GM21447 (cell line): ENCODE results near the gene TPTE2.
A peak's percentile ranks its signal among the peaks of the same experiment; 100 is the strongest.
"Not testable (repeated sequence)": the region's sequence is repeated elsewhere in the genome, so short reads cannot be mapped to it uniquely, and the experiment has no call there.

Experiments
- ATAC-seq: cut with Tn5 transposase; IDR thresholded peaks from one replicate; pipeline ENCODE4 v1.9.1; 2021; ENCODE audit not compliant: unreplicated experiment

The TPTE2 gene

DNA sequence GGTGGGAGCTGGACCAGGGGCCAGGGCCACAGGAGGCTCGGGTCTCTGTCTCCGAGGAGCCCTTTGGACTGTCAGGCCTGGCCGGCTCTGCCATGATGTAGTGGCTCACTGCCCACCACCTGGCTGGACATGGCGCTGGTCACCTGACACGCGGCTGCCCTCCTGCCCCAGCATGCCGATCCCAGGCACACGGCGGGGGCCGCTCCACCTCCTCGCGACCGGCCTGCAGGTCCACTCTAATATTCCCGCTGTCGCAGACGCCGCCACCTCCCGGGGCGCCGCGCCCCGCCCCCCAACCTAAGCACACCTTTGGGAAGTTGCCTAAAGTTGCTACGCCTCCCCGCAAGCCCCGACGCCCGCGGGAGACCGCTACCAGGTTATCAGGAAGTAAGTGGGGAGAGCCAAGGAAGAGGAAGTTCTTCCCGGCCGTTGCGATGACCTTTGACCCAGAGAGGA is at the start of gene TPTE2:
TSS of gene TPTE2 (minus strand) at position 406 of the 456 bp plus-strand sequence. CDS start 58,298 bp downstream, outside the sequence.
- not testable (repeated sequence) for ATAC-seq

DNA sequence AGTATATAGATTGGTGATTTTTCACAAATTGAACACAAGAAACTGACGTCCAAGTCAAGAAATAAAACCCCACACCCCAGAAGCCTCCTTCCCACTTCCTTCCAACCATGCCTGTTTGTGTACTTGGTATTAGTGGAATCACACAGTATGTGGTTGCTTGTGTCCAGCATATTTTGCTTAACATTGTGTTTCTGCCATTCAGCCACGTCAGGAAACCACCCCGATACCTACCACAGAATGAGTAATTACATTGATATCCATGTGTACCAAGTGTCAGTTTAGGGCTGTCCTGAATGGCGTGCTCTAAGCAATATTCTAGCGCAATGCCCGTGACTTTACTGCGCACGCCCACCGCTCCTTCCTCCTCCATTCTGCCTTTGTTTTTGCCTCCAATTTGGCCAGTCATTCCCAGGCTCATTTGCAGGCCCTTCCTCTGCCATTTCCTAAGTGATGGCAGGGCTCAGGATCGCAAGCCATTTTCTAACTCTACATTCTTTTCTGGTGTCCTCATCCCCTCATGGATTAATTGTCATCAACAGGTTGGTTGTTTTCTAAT is 46.3 kb upstream of the TPTE2 start:
- ATAC-seq = no peak

DNA sequence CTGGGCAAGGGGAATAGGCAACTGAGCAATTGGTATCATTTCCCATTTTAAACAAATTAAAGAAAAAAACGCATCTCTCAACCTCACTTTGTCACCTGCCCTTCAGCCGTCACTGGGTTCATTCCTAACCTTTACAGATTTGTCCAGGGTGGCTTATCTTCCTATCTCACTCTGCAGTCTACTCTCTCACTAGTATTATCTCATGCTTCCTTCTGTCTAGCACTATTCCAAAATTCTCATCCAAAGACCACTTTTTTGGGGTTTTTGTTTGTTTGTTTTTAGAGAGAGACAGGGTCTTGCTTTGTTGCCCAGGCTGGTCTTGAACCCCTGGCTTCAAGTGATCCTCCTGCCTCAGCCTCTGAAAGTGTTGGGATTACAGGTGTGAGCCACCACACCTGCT is 45.4 kb upstream of the TPTE2 start:
- ATAC-seq = no peak

DNA sequence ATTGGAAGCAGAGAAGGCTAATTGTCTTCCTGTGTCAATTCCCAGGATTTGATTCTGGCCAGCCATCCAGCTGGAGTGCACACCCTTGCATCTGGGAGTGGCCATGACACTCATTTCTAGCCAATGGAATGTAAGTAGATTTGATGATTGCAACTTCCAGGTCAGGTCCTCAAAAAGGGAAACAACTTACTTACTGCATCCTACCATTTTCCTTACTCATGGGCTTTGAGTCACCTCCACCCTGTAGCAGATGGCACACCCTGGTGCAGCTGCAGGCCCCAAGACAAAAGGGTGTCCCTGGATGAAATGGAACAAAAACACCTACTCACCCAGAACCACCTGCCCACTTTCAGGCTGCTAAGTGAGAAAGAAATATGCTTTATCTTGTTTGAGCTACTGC is 44.8 kb upstream of the TPTE2 start:
- no peak for ATAC-seq

DNA sequence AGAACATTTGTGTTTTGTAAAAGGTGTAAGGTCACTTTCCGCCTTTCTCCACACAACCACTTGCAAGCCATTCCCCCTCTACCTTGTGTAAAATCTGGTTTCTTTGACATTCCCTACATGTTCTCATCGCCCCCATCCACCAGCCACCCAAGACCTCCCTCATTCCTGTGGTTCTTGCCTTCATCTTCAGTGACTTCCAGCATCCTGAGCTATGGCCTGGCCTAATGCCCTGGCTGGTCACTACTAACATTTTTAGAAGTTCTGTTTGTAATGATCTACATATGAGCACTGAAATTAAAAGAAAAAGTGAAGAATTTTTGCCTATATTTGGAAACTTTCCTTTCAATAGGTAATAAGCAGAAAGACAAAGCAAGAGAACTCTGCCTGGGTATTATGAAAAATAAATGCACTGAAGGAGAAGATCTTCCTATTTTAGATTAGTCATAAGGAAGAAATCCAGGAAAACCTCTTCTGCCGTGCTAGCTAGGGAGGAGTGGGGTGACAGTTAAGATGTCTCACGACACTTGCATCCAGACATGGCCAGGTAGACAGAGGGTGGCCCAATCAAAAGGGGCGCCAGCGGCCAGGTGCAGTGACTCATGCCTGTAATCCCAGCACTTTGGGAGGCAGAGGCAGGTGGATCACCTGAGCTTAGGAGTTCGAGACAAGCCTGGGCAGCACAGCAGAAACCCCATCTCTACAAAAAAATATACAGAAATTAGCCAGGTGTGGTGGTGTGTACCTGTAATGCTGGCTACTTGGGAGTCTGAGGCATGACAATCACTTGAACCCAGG is 44.0 kb upstream of the TPTE2 start:
- no peak for ATAC-seq

DNA sequence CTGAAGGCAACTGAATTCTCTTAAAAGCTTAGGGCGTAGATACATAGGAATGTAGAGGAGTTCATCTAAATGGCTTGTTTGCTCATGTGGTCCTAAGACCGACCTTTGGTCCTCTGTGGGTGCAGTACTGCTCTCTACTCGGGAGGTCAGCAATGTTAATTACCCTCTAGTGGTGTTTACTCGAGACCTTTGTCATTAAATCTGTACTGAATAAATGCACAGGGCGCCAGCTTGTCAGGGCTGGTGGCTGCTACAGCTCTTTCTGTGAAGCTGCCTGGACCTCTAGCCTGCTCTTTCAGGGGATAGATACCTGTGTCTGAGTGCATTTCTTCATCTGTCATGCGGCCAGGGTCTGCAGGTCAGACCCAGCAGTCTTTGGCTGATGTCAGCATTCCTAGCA is 43.0 kb upstream of the TPTE2 start:
- no peak for ATAC-seq

DNA sequence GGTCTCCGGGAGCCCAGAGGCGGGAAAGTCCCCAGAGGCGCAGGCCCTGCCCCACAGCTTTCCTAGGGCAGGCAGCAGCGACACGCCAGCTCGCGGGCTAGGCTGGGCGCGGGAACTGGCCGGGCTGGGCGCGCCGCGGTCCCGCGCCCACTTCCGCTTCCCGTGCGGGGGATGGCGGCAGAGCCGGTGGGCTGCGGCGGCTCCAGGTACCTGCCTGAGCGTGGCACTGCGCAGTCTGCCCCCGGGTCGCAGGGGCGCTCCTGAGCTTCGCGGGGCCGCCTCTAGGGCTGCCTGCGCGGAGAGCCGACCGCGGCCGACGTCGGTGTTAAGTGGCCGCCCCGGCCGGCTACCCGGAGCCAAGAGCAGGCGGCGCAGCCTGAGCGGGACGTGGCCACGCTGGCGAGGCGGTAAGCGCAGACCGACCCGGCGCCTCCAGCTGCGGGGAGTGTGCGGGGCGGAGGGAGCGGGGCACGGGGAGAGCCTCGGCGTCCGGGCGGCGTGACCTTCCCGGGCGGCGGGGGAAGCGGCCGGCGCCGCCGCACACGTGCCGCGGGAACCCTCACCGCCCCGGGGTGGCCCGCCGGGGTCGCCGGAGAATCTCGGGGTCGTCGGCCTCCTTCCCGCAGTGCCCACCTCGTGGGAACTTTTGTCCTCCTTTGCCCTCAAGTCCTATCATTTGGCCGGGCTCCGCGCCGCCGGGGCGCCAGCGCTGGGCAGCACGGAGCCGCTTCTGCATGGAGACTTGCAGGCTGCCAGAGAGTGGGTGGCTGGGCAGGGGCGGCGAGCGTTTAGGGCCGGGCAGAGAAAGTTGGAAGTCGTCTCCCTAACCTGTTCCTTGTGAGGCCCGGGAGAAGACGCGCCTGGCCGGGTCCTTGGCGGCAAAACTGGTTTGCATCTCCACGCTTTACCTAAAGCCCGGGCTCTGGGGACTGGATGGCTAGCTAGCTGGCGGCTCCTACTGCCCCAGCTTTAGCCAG is 40.7 kb upstream of the TPTE2 start:
- peak; percentile 78 for ATAC-seq

DNA sequence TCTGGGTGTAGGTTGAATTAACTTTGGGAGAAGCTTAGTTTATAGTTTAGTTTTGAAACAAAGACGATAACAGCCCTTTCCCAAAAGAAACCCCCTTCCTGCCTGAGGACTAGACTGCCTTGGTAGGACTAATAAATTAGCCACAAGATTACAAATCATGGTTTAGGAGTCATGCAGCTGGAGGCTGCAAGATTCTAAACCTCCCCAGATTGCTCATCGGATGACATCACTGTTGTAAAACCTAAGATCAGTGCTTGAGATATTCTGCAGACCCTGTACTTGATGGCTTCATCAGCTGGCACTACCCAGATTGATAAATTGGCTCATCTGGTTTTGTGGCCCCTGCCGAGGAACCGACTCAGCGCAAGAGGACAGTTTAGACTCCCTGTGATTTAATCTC is 36.2 kb upstream of the TPTE2 start:
- ATAC-seq = no peak

DNA sequence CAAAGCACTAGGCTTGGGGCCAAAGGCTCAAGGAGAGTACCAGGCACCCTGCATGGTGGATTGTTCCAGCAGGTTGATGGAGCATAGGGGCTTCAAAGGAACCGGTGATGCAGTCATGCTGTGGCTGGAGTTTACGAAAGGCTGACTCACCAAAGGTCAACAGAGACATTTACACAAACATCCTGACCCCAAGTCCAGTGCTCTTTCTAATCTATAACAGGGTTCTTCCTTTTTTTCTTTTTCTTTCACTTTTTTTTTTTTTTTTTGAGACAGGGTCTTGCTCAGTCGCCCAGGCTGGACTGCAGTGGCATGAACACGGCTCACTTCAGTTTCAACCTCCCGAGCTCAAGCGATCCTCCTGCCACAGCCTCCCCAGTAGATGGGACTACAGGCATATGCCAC is 35.6 kb upstream of the TPTE2 start:
- ATAC-seq = no peak

DNA sequence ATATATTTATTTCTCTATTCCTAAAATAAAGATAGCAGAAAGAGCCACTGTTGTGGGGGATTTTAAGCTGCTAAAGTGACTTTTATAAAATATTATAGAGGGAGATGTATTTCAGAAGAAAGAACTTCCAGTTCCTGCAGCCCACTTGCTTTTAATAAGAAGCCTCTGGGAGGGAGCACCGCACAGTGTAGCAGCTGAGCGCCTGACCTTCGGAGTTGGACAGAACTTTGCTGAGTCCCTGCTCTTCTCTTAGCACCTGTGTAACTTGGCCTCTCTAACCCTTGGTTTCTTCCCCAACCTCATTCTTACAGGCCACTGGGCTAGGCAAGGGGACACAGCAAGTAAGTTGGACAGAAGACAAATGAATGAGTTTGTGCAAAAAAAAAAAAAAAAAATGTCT is 34.8 kb upstream of the TPTE2 start:
- ATAC-seq = no peak

DNA sequence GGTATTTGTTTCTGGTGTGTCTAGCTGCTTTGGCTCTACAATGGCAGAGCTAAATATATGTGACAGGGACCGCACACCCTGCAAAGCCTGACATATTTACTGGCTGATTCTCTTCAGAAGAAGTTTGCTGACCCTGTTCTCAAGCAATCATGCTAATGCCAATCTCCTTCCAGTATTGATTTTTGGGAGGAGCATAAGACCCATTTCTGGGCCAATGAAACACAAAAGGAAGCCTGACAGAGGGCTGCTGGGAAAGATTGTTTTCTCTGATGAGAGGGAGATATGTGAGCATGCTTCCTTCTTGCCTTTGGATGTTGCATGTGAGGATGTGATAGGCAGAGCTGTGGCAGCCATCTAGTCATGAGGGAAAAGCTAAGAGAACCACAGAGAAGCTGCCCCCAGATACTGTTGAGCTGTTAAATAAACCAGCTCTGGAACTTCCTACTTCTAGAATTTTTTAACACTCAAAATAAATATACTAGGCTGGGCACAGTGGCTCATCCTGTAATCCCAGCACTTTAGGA is 31.4 kb upstream of the TPTE2 start:
- no peak for ATAC-seq

DNA sequence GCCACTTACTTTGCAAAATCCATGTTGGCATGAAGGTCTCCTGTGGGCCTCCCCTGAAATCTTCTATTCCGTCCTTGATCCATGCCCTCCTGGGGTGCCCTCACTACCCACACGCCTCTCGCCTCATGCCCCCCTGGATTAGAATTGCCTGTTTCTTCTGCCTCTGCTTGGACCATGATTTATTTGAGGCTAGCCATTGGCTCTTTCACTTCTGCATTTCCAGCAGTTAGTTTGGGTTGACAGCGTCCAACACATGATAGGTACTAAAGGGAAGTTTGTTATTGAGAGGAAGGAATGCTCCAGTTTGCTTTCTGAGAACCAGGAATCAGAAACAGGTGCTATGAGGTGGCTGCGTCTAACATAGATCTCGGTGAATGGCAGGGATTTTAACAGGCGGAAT is 30.5 kb upstream of the TPTE2 start:
- ATAC-seq = no peak

DNA sequence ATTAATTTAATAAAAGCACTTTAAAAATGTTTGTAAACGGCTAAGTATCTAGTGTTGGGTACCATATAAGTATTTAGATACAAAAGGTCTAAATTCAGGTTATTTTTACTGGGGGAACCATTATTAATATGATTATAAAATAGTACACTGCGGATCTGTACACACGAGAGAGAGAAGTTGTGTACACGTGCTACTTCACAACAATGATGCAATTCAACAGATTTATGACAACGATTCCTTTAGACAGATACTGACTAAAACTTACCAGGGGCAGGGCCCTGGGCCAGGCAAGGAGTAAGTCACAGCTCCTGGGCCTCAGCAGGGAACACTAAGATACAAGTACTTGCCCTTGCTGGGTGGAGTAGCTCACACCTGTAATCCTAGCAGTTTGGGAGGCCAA is 29.1 kb upstream of the TPTE2 start:
- ATAC-seq = no peak

DNA sequence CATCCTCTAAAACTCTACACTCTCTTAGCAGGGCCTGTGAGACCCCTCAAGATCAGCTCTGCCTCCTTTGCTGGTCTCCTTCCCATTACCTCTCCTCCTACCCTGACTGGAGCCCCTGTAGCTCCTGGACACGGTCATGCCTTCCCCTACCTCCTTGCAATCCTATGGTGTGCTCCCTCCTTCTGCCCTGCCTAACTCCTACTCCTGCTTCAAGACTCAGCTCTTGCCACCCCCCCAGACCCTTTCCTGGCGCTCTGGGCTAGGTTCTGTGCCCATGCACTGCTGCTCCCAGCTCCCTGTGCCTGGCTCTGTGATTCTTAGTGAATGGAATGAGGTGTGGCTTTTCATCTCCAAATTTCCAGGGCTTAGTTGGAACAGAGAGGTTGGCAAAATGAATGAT is 28.0 kb upstream of the TPTE2 start:
- ATAC-seq = no peak

DNA sequence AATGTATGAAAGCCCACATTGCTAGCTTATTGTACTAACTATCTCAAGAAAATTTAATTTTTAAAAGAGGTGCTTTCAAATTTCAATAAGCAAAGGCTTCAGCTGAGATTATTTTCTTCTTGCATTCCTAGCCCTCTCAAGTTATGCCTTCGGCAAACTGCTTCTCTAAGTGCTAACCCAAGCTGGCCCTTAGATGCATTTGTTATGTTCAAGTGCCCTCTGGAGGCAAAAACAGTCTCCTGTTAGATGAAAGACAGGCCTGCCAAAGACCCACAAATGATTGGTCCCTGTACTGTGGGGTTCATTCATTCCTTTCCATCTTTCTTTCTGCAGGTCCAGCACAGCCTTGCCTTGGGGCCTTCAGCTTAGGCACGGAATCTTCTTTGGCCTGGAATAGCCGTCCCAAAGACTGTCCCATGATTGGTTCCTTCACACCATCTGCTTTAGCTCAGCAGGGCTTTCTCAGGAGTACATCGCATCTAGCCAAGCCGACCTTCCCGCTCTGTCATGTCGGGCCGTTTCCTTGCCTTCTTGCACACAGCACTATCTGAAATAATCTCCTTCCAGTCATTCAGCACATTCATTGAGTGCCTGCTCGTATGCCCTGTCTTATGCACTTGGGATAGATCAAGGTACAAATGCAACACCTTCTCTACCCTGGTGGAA is 26.4 kb upstream of the TPTE2 start:
- ATAC-seq = peak; percentile 69

DNA sequence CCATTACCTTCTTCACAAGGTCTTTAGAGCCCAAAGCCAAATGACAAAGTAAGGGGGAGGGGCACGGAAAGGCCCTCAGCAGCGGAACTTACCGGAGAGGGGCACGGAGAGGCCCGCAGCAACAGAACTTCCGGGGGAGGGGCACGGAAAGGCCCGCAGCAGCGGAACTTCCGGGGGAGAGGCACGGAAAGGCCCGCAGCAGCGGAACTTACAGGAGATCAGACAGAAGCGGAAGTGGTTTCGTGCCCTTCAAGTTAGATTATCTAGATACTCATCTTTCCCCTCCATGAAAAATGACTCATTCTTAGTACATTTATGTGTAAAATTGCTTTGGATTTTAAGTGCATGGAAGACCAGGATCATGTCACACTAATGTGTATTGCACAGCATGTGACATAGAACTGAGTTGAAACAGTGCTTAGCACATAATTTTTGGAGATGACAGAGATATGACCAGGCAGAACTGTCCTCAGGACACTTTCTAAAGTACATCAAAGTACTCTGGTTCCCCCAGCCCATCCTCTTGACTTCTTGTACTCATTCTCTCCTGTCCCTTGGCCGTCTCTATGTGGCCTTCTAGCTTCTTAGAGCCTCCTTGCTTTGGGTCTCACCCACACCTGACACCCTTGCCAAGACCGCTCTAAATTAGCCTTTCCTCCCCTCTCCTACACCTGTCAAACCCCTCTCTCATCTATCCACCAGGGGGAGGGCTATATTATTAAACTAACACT is 25.7 kb upstream of the TPTE2 start:
- ATAC-seq = peak; percentile 82

DNA sequence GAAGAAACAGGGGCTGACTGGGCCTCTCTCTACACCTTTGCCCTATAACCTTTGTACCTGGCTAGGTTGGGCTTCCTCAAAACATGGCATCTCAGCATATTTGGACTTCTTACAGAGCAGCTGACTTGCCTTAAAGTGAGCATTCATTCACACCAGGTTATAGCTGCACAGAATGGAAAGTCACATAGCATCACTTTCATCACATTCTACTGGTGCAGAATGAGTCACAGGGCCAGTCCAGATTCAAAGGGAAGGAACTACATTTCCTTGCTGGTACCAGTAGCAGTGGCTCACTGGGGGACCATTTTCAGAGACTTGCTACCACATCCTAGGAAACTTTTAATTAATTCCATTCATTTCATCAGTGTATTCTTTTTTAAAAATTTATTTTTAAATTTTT is 20.3 kb upstream of the TPTE2 start:
- ATAC-seq = no peak

DNA sequence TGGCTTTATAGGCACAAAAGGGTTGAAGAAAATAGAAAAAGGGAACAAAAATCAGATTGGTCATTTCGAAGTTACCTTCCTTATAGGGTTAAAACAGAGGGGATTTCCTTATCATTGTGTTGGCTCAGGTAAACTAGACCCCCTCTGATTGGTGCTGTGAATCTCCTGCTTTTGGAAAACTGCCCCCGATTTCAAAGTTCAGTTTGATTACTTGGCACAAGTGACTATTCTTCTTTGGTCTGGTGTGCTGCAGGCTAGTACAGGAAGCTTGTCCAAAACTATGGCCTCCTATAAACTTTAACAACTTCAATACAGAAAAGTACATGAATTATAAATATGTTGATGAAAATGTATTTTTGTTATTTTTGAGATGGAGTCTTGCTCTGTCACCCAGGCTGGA is 13.9 kb upstream of the TPTE2 start:
- no peak for ATAC-seq

DNA sequence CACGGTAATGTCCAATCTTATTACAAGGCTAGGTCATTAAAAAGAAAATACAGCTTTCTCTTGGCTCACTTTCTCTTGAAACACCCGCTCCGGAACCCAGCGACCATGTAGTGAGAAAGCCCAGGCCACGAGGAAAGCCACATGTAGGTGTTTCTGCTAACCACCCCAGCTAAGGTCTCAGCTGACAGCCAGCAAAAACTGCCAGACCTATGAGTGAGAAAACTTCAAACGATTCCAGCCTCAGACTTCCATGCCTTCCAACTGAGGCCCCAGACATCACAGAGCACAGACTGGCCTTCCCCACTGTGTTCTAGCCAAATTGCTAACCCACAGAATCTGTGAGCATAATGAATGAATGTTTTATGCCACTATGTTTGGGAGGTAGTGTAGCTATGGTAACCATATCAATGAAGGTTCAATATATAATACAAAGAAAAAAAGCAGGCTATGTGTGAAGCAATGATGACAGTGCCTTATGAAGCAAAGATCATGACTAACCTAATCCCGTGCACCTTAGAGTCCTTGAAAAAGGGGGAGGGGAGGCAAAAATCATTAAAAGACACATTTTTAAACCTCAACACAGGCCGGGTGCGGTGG is 11.9 kb upstream of the TPTE2 start:
- ATAC-seq = no peak

DNA sequence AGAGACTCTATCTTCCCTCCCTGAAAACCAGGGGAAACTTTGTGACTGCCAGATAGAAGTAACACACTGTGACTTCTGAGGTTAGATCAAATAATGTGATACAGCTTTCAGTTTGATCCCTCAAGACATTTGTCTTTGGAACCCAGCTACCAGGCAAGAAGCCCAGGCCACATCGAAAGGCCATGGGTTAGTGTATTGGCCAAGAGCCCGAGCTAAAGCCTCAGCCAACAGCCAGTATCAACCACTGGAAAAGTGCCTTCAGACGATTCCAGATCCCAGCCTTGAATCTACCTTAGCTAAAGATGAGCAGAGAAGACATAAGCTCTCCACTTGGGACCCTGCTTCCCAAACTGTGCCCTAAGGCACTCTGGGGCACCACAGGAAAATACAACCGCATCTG is 10.9 kb upstream of the TPTE2 start:
- ATAC-seq = no peak
